Measurements from ENCODE around the gene REX1BD. TPM values are rescaled to one million over a fixed set of nuclear protein-coding genes. Genes with fewer than 3 reads are reported as not detected.

REX1BD gene
- total and polyA plus RNA-seq, 2 of the 8 experiments (the other 6 are each of a cell fraction or from before 2014, with no cell fraction given), result 56.8 to 62.7 TPM

DNA sequence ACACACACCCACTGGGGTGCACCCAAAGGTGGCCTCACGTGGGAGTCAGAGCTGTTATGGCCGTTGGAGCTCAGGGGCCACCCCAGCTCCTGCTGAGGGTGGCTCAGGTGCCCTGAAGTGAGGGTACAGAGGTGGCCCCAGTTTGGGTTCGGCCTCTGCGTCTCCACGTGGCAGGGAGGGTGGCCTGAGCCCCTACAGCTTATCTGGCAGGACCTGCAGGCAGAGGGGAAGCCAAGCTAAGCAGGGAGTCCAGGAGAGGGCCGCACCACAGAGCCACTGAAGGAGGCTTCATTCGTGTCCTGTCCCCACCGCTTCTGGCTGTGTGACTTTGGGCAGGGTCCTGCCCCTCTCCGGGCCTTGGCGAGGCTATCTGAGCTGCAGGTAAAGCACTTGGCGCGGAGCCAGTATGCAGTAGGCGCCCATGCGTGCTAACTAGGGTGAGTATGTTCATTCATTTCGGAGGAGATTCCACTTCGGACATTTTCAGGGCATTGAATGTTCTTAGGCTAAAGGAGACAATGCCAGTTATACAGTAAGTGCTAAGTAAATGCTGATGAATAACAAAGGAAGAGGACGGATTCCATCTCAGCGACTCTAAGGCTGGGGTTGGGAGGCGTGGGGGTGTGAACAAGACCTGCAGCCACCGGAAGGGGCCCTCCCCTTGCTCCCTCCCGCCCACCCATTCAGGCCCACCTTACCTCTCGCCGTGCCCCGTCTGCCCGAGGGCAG, 4.9 kb downstream of the REX1BD start:
- Histone ChIP-seq H3K4me2 (ENCODE audit: insufficient read depth in 1 of 2, low read depth in 2 of 2, low read length in 2 of 2) (peak overlapping the region; percentile 72 to 74), H3K23ac (ENCODE audit: insufficient read length) (no peak overlapping the region), H2BK15ac (ENCODE audit: low read length) (peak overlapping the region; percentile 82; the same call in 1 of the 2 replicates), H2AK5ac (ENCODE audit: low read depth, low read length) (no peak overlapping the region; the same call in 1 of the 2 replicates), H2BK120ac (replicated peaks; ENCODE audit: low read depth, low read length) (peak overlapping the region; percentile 30), H4K5ac (ENCODE audit: insufficient read length, low read depth, low read length) (peak overlapping the region; percentile 73), H3K4ac (replicated peaks; ENCODE audit: insufficient read length, low read depth, low read length) (peak overlapping the region; percentile 63), H3K23me2 (ENCODE audit: low read depth, low read length) (peaks cover 14% of the 10 kb centered on the region), H4K20me1 (replicated peaks in 1 of 2; ENCODE audit: control insufficient read depth in 1 of 2, insufficient read depth in 2 of 2, low read length in 2 of 2) (peaks cover 0 to 3% of the 10 kb centered on the region in 2 experiments), H3K4me1 (replicated peaks in 1 of 4; ENCODE audit: control insufficient read depth in 3 of 4, insufficient read depth in 4 of 4, low read length in 3 of 4) (peaks cover 2 to 38% (median 27%) of the 10 kb centered on the region in 4 experiments), H3K14ac (ENCODE audit: insufficient read length) (no peak overlapping the region), H3K9me3 (ENCODE audit: insufficient read depth in 2 of 2, low read depth in 1 of 2, low read length in 1 of 2) (no peaks in the 10 kb centered on the region), H3K36me3 (ENCODE audit: control insufficient read depth in 2 of 4, insufficient read depth in 4 of 4, low read length in 3 of 4) (no peaks in the 10 kb centered on the region), H4K8ac (ENCODE audit: extremely low read depth, insufficient read depth, low read length) (peak overlapping the region; percentile 77), H3K56ac (replicated peaks; ENCODE audit: insufficient read length, low read depth, low read length) (peak overlapping the region; percentile 74), H2BK5ac (ENCODE audit: low read depth, low read length) (peak overlapping the region; percentile 63; the same call in 1 of the 2 replicates), H3K4me3 (ENCODE audit: extremely low read depth in 1 of 4, insufficient read depth in 2 of 4, low read depth in 3 of 4, low read length in 4 of 4) (peak overlapping the region; percentile 30 to 66 (median 38)), H2AFZ (ENCODE audit: low read length) (no peak overlapping the region), H3K9ac (replicated peaks in 1 of 4; ENCODE audit: extremely low read depth in 1 of 4, low read depth in 3 of 4, low read length in 3 of 4) (peak overlapping the region in 2 of 4 experiments; percentile 0 to 30; a peak in 1 of 7 replicates), H2BK20ac (ENCODE audit: low read length) (no peak overlapping the region), H2BK12ac (ENCODE audit: low read depth, low read length) (0 out of 2 replicates have a peak overlapping the region, but pooled peaks have one; percentile 10), H3K79me2 (ENCODE audit: control insufficient read depth in 1 of 2, insufficient read depth in 2 of 2, low read length in 2 of 2) (no peaks in the 10 kb centered on the region), H3K79me1 (ENCODE audit: low read depth, low read length) (no peaks in the 10 kb centered on the region), H4K91ac (replicated peaks; ENCODE audit: insufficient read length, low read length) (peak overlapping the region; percentile 95), H3K18ac (ENCODE audit: extremely low read depth, low read length) (peak overlapping the region; percentile 76), H3K27me3 (replicated peaks in 1 of 4; ENCODE audit: control insufficient read depth in 3 of 4, extremely low read depth in 1 of 4, insufficient read depth in 3 of 4, low read length in 3 of 4) (peaks cover 0 to 6% (median 3%) of the 10 kb centered on the region in 4 experiments; a peak in 5 of 7 replicates), H3K27ac (ENCODE audit: low read depth, low read length) (peak overlapping the region; percentile 24; the same call in 1 of the 2 replicates)
- 27% methylated on average over 22 of the region's 25 CpGs; no CpG with 5 or more reads in 1 of the 2 experiments for WGBS, 2 experiments (ENCODE audit: extremely low coverage in 1 of 2, insufficient coverage in 1 of 2, insufficient read length in 1 of 2, insufficient replicate concordance in 2 of 2, low coverage in 1 of 2, low lambda C conversion rate in 2 of 2, missing lambda C conversion rate in 1 of 2)
- ChIA-PET CTCF (ENCODE audit: partially characterized antibody) (interaction anchor here (0.6 to 12.5 kb wide), 28 partner anchors 10 to 254 kb away, joined by 3 to 139 read pairs (median 4); partner anchors contain the start of genes FKBP8 and UBA52), POLR2A (ENCODE audit: partially characterized antibody) (interaction anchor here (0.8 to 10.3 kb wide), 17 partner anchors 10 to 263 kb away, joined by 3 to 112 read pairs (median 4); partner anchors contain the start of genes ELL, KXD1, TMEM59L and UBA52)
- peak; percentile 81; the same call in 1 of the 2 replicates for TF ChIP-seq KDM1A (IDR thresholded peaks at IDR 0.05; ENCODE audit: borderline replicate concordance, low read length)
- TF ChIP-seq, protein P1, sequence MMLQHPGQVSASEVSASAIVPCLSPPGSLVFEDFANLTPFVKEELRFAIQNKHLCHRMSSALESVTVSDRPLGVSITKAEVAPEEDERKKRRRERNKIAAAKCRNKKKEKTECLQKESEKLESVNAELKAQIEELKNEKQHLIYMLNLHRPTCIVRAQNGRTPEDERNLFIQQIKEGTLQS (IDR thresholded peaks at IDR 0.05; ENCODE audit: insufficient read depth, low read depth, low read length), result no peak
- DNase-seq (ENCODE audit: low read depth in 1 of 2, low spot score in 2 of 2) (no peak), FAIRE-seq (no peak)
